Right forelimb (tissue), 1 donor: ENCODE results near the gene DCDC2C.

Experiments used
- DNase-seq: peaks from one replicate; pipeline ENCODE4 v3.0.0-alpha.2; 2018

The DCDC2C gene

DNA sequence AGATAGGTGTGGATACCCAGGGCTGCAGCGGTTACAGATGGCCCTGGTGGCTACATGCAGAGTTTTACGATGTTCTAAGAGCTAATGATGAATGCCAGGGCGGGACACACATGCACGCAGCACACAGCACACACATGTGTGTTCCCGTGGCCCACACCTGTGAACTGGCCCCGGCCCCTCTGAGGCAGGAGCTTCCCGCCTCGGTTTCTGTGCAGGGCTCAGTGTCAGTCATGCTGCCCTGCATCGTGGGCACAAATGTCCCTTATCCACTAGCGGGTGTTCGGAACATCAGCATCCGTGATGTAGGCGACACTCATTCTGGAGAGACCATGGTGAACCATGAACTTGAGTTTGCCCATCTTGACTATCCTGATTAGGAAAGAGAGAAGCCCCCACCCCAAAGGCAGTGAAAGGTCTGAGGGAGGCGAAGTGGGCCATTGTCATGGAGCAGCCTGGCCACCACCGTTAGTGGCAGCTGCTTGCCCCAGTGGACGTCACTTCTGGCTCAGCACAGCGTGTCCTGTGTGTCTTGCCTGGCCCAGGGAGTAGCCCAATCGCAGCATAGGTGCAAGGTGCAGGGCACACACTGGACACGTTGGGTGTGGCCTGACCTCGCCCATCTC, 43.8 kb downstream of the DCDC2C start:
- DNase-seq, result no peak

DNA sequence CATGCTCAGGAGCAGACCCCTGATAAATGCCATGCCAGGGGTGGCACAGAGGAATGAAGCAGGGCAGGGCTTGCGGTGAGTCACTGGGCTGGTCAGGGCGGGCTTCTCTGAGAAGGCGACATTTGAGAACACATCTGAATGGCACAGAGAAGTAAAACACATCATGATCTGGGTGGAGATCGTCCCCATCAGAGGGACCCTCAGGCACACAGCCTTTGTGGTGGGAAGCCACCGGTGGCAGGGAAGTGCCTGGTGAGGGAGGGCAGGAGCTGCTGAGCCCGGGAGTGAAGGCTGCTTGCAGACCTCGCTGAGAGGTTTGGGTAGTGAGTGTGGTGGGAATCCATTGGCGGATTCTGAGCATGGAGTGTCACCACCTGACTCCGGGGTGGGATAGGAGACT, 44.5 kb downstream of the DCDC2C start:
- no peak for DNase-seq

DNA sequence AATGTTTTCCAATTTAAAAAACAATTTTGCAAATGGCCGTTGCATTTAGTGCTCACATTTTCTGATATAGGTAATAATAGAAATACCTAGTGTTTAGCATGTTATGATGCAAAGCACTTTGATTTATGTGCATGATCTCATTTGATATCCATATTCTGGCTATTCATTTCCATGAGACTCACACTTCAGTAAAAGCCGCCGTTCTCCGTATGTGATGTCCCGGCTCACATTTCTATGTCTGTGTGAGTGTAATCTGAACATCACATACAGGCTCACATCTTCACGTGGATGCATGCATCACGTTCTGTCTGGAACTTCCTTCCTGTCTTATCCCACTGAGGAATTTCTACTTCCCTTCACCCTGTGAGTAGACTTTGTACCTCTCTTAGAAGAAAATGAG, 45.8 kb downstream of the DCDC2C start:
- DNase-seq, result no peak

DNA sequence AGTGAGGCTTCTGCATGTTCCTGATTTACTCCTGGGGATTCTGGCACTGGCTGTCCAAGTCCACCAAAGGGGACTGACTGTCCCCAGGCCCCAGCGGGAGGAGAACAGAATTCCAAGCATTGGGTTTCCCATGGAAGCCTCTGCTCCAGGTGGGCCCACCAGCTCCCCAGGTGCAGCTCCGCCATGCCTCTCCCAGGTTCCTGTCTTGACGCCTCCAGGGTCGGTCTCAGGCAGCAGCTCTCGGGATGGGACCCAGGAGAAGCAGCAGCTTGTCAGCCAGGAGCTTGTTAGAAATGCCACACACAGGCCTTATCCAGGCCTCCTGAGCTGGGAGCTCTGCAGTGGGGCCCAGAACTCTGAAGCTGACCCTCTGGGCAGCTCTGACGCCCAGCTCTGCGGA, 47.9 kb downstream of the DCDC2C start:
- no peak for DNase-seq

DNA sequence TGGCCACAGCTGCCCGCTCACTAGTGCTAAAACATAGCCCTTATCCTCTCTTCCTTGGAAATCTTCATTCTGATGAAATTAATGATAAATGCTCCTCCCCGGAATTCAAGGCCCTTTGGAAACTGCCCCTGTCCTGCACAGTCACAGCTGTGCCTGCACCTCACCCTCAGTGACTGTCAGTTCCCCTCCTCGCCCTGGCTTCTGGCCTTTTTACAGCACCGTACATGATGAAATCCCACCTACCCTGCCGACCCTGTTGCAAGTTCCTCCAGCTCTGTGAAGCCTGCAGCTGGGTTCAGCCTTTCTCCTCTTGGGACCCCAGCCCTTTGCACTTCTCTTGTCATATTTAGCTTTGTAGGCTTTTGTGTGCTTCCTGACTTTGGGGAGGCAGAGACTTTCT, 48.4 kb downstream of the DCDC2C start:
- no peak for DNase-seq

DNA sequence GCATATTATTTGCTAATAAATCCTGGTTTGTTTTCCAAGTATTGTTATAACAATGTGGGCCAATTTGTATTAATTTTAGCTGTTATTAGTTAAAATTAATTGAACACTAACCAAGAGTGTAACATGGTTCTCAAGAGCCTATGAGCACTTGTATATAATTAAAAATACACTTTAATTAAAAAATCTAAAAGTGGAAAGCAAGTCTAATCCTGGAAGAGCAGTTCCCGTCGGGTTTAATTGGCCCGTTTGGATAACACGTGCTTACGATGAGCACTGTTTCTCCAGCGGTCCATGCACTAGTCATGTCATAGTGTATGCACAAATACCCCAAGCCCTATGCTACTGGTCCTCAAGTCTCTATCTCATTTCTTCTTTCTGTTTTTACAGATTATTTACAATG, 49.0 kb downstream of the DCDC2C start:
- no peak for DNase-seq

DNA sequence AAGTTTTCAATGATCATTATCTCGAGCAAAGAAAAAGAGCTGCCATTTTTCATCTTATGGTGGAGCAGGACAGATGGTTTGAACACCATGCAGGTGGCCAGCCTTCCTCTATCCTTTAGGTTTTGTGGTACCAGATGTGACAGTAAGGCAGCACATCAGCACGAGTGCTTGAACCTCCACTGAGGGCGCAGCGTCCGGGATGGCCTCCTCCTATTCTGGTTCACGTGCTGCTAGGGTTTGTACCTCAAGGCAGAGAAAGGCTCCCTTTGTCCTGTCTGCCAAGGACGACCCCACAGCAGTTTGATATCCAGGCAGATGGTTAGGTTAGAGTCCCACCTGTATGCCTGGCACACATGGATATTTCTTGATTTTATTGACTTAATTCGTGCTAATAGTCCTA, 50.2 kb downstream of the DCDC2C start:
- DNase-seq, result no peak

DNA sequence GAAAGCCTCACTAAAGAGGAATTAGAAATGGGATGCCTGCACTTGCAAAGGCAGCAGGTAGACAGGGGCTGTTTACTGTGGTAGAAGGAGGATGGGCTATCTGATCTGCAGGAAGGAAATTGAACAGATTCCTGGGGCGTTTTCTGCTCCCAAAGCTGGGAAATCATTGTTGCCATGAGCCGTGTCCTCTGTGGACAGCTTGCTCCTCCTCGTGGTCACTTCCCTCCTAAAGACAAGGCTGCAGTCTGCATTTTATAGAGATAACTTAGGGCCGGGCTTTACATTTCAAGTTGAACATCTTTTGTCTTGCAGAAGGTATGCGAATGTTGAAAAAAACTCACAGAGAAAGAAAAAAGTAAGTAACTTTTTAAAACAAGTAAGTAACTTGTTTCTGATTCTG, 50.9 kb downstream of the DCDC2C start:
- no peak for DNase-seq

DNA sequence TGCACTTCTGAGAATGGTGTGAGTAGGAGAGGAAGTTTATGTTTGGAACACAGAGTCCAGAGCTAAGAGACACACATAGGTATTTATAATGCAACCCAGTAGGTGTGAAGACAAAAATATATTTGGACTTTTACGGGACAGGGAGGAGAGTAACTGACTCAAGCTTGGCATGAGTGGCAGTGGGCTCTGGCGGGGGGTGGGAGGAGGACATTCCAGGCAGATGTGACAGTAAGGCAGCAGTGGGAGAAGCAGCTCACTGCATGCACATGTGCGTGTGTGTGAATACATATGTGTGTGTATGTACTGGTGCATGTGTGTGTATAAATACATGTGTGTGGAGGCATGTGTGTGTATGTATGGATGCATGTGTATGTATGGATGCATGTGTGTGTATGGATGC, 51.4 kb downstream of the DCDC2C start:
- DNase-seq, result no peak

DNA sequence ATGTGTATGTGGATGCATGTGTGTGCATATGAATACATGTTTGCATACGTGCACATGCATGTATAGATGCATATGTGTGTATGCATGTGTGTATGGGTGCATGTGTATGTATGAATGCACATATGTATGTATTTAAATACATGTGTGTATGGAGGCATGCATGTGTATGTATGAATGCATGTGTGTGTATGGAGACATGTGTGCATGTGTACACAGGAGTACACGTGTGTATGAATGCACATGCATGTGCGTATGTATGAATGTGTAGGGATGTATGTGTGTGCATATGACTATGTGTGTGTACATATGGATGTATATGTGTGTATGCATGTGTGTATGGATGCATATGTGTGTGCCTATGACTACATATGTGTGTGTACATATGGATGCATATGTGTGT, 51.9 kb downstream of the DCDC2C start:
- no peak for DNase-seq

DNA sequence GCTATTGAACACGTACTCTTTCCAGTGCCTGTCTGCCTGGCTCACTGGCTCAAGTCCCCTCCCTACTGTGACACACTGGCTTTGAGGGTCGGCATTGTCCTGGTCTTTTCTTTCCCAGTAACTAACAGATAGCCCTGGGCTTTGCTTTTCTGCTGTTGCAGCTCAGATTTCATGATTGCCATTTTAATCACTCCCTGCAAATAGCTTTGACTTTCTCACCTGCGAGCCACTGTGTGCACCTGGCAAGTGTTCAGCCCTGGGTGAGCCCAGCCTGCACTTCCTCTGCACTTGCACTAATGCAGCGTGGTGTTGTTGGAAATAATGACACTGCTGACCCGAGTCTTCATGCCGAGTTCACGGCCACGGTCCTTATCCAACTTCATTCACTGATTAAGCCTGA, 52.9 kb downstream of the DCDC2C start:
- DNase-seq, result no peak

DNA sequence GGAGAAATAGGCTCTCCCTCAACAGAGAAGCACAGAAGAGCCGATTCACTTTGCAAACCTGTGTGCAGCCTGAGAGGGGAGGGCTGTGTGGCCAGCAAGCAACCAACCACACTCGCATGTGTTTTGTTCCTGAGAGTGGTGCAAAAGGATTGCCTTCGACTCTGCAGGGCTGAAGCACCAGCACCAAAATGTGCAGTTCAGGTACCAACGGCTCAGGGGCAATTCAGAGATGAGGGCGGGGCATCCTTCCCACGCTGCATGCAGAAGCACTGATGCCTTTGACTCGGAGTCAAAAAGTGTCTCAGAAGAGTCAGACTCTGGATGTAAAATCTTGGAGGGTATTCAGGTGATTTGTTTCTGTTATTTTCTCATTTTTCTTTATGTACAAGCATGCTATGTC, 55.5 kb downstream of the DCDC2C start:
- no peak for DNase-seq

DNA sequence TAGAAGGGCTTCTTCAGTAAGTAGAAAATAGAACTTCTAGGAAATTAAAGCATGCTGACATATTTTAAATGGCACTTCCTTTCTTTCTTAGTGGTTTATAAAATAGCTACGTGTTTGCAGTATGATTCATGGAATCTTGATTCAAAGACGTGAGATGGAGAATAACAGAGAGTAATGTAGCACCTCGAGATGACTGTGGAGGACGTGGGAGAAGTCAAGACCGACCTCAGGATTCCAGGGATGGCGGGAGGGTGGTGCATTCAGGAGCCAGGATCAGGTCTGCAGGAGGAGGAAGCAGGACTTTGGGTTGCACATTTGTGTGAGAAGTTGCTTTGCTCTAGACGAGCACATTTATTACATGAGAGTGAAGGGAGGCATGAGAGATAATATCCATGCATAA, 56.0 kb downstream of the DCDC2C start:
- peak; percentile 22 for DNase-seq

DNA sequence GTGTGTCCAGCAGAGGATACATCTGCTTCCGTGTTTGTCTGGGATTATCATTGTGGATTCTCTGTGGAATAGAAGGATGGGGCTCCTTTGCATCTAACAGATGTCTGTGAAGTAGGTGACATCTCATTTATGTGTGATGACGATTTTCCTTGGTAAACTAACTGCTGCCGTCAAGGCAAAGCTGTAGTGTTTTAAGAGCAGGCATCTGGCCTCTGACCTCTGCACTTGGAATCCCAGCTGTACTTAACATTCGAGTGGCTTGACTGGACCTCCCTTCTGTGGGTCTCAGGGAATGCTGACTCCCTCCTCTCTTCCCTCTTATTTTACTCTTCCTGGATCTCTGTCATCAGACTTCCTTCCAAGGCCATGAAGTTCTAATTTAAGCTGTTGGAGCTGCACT, 56.4 kb downstream of the DCDC2C start:
- DNase-seq, result no peak

DNA sequence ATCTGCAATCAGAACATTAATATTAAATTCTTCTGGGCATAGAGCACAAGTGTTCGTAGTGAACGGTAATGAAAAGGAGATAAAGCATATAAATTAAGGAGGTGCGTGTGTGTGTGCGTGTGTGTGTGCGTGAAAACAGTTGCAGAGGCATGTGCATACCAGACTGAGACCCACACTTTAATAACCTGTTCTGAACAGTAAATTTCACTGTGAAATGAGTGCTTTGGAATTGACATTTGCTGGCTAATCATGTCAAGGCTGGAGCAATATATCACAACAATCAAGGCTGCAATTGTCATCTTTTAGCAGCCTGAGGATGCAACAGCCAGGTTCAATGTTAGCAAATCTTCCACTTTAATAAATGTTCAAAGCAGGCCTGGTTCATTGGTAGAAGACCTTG, 57.9 kb downstream of the DCDC2C start:
- no peak for DNase-seq

DNA sequence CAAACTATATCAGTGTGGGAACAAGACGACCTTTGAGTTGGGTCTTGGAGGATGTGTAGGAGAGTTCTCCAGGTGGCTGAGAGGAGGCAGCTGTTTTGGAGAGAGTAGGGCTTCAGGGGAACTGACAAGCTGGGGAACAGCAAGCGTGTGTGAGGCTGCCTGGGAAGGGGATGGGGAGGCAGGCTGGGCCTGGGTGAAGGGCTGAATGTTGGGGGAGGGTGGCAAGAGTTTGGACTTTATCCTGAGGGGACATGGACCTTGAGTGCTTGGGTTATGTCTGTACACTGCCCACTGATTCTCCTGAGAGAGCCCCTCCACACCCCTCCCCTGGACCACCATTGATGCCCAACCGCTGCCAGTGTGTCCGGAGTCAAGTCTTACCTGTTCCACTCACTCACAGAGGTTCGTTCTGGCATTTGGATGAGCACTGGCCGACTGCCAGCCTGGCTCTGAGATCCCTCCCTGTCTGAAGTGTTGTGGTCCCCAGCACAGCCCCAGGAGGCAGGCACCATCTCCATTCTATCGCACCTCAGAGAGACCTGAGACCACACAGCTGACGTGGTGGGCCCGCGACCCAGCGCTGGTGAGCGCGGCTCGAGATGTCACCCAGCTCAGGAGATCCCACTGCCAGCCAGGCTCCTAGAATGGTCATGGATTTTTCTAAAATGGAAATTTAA, 59.5 kb downstream of the DCDC2C start:
- DNase-seq, result no peak

DNA sequence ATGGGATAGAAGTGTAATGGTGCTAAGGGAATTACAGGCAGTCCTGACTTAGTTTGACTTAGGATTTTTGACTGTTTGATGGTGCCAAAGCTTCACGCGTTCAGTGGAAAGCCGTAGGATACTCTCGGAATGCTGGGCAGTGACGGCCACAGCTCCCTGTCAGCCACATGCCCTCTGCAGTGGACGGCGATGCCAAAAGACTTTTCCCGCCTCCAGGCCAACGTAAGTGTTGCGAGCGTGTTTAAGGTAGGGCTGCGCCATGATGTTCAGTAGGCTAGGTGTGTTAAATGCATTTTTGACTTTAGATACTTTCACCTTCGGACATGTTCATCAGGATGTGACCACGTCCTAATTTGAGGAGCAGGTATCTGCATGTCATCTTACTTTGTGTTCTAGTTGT, 63.4 kb downstream of the DCDC2C start:
- DNase-seq, result no peak

DNA sequence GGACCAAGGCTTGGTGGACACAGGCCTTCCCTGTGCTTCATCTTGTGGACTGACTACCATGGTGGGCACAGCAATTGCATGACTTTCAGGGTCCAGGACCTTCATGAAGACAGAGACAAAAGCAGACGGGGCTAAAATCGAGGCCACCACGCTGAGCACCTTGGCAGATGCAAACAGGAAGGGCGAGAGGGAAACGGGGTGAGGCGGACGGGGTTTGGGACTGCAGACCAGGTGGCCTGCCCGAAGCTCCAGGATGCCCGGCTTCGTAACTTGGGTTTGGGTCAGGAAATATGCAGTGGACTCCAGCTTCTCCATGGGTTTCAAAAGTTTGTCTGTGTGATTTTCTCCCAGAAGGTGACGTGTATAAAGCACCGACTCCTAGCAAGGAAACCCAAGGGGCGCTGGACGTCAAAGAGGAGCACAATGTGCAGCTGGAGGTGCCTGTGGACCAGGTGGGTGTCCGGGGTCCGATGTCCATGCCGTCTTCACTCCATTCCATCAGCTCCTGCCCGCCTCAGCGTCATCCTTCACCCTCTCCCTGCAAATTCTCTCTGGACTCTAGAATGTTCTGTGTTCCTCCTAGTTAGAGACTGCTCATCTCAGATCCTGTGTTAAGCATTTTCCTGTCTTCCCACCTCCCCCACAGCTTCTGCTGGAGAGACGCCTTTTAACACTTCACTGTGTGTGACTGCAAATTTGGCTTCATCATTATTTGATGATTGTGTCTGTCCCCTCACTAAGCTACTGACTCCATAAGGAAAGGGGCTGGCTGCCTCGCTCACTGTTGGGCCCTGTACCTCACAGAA, 65.8 kb downstream of the DCDC2C start:
- DNase-seq, result no peak

DNA sequence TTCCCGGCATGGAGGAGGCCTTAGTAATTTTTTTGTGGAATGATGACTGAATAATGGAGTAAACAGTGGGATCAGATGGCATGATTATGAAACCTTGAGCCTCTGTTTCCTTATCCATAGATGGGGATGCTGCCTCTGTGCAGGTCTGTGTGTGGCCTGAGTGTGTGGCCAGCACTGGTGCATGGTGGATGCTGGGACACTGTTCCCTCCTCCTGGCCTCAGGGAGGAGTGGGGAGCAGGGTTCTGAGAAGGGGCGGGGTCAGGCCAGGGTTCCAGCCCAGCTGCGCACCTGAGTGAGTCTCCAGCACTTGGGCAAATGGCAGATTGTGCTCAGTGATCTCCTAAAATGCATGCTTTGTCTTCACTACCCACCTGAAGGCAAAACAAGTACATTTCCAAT, 66.4 kb downstream of the DCDC2C start:
- DNase-seq, result no peak

DNA sequence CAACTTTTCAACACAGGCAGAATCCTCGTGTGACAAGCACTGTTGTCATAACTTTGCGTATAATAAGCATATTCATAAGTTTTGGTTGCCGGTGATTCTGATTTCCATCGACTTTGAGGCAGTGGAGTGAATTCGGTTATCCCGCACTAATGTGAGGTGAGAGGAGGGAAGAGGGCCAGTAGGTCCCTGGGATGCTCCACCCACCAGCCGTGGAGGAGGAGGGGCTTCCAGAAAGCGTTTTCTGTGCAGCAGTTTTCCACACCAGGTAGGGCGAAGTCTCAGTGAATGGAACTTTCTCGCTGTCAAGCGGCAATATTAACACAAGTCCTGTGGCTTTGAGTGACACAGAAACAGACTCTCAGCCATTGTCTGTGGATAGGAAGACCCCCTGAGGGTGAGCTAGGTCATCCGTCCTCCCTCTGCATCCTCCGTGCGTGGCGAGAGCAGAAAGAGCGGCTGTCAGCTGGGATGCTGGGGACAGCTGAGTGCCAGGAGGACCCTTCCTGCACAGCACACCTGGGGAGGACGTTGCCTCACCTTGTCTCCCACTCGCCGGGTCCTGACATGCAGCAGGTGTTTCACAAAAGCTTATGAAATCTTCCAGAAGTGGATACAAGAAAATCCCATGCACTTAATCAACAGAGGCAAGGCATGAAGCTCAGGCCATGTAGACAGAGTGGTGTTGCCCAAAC, 67.5 kb downstream of the DCDC2C start:
- DNase-seq, result no peak

DNA sequence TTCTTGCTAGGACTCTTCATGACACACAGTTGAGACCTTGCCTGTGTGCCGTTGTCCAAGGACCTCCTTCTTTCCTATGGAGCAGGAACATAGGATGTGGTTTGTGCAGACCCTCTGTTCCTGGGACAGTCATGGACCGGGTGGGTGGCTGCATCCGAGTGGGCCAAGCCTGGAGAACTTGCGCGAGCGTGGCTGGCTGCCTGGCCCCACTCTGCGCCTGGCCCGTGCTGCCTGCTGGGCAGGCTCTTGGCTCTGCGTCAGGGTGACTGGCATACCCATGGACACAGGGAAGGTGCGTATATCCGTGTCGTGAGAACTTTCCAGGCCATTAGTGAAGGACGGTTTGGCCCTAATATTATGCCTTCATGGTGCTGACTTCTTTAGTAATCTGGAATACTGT, 68.2 kb downstream of the DCDC2C start:
- DNase-seq, result no peak

DNA sequence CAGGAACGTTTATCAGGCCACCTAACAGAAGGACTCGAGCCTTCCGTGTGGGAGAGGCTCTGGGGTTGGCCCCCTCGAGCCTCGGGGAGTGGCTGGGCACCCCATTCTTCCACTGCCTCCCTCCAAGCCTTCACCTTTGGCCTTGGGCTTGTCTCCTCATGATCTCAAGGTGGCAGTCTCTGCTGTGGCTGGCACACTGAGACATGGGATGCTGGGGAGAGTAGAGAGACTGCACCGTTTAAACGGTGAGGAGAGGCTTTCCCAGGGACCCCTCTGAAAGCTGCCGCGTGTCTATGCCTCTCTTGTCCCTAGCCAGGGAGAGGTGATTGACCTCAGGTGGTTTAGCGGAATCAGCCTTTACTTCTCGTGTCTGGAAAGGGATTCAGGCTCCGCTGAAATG, 71.0 kb downstream of the DCDC2C start:
- no peak for DNase-seq

DNA sequence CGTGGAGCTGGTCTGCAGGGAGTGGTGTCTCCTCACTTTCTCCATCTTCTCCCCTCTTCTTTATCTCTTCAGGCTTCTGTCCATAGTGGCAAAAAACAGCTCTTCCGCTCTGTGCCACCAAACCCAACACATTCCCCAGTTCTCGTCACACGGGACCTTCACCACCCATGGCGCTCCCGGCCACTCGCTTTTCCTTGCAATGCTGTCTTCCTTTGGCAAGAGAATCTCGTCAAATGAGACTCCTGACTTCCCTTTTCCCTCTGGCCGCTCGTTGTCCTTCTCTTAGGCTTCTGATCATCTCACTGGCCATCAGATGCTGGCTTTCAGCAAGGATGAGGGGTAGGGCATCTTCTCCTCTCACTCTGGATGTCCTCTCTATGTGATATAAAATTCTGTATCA, 72.9 kb downstream of the DCDC2C start:
- DNase-seq, result no peak

DNA sequence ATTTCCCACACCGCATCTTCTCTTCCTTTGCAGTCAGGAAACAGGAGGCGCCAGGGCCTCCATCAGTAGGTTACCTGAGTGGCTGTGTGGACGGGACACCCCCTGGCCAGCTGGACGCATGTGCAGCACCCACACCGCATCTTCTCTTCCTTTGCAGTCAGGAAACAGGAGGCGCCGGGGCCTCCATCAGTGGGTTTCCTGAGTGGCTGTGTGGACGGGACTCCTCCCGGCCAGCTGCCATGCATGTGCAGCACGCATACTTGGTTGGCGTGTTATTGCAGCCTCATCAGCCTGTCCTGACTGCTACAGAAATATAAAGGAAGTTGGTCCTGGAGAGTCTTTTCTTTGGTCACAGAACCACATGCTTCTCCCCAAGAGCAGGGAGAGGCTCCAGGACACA, 74.6 kb downstream of the DCDC2C start:
- no peak for DNase-seq
